CD4-positive, alpha-beta T cell treated with Interleukin-21 for 1 hour (primary cell): ENCODE data around the gene DNAJC1.
"Not testable (repeated sequence)": the region's sequence is repeated elsewhere in the genome, so short reads cannot be mapped to it uniquely, and the experiment has no call there.

ENCODE experiments used
- DNase-seq: peaks from one replicate; pipeline ENCODE4 v3.0.0-alpha.2; 2020

The DNAJC1 gene

GRCh38 chr10:21894648-21895342, 108.7 kb downstream of the DNAJC1 start:
- DNase-seq, result no peak

GRCh38 chr10:21891439-21891838, 112.1 kb downstream of the DNAJC1 start:
- DNase-seq, result peak; percentile 14

- DNase-seq, result no peak
Measured at GRCh38 chr10:21889477-21890275, 113.9 kb downstream of the DNAJC1 start.

- peak; percentile 7 for DNase-seq
Measured at GRCh38 chr10:21888959-21889358, 114.6 kb downstream of the DNAJC1 start.

- DNase-seq, result no peak
Measured at GRCh38 chr10:21885940-21886339, 117.6 kb downstream of the DNAJC1 start.

- DNase-seq, result no peak
Measured at GRCh38 chr10:21873198-21873597, 130.3 kb downstream of the DNAJC1 start.

GRCh38 chr10:21872771-21873170, 130.8 kb downstream of the DNAJC1 start:
- not testable (repeated sequence) for DNase-seq

GRCh38 chr10:21870849-21871248, 132.7 kb downstream of the DNAJC1 start:
- no peak for DNase-seq

- not testable (repeated sequence) for DNase-seq
Measured at GRCh38 chr10:21869087-21869486, 134.4 kb downstream of the DNAJC1 start.

- DNase-seq, result no peak
Measured at GRCh38 chr10:21860718-21861117, 142.8 kb downstream of the DNAJC1 start.

GRCh38 chr10:21858455-21858854, 145.1 kb downstream of the DNAJC1 start:
- DNase-seq, result no peak

GRCh38 chr10:21849607-21850006, 153.9 kb downstream of the DNAJC1 start:
- DNase-seq, result no peak

- no peak for DNase-seq
Measured at GRCh38 chr10:21843645-21844044, 159.9 kb downstream of the DNAJC1 start.

- DNase-seq, result not testable (repeated sequence)
Measured at GRCh38 chr10:21841273-21841672, 162.3 kb downstream of the DNAJC1 start.

- not testable (repeated sequence) for DNase-seq
Measured at GRCh38 chr10:21837487-21837886, 166.0 kb downstream of the DNAJC1 start.

- DNase-seq, result not testable (repeated sequence)
Measured at GRCh38 chr10:21834574-21834973, 169.0 kb downstream of the DNAJC1 start.

GRCh38 chr10:21832821-21833130, 170.8 kb downstream of the DNAJC1 start:
- DNase-seq, result no peak

GRCh38 chr10:21831986-21832820, 171.3 kb downstream of the DNAJC1 start:
- no peak for DNase-seq

- no peak for DNase-seq
Measured at GRCh38 chr10:21830037-21830436, 173.5 kb downstream of the DNAJC1 start.

GRCh38 chr10:21827308-21827707, 176.2 kb downstream of the DNAJC1 start:
- no peak for DNase-seq

GRCh38 chr10:21826725-21827124, 176.8 kb downstream of the DNAJC1 start:
- DNase-seq, result no peak

- DNase-seq, result no peak
Measured at GRCh38 chr10:21825345-21825744, 178.2 kb downstream of the DNAJC1 start.

GRCh38 chr10:21824409-21824808, 179.1 kb downstream of the DNAJC1 start:
- DNase-seq, result no peak

GRCh38 chr10:21823617-21824016, 179.9 kb downstream of the DNAJC1 start:
- no peak for DNase-seq
